HL-60 (cell line): ENCODE results near the gene PIP5KL1.

Experiments
- CTCF ChIP-seq: IDR thresholded peaks from one replicate; pipeline ENCODE4 v1.5.1; 2011; ENCODE audit warnings: low read length, control low read depth, inconsistent platforms; ENCODE audit not compliant: insufficient read depth
- TF ChIP-seq, protein P1 (sequence below): IDR thresholded peaks from 2 replicates; pipeline ENCODE4 v1.6.1; 2012; ENCODE audit warnings: low read depth; ENCODE audit not compliant: insufficient replicate concordance

GRCh38 chr9:127949827-127950512, 19.4 kb upstream of the PIP5KL1 start:
- no peak for TF ChIP-seq CTCF
- TF ChIP-seq, protein P1, sequence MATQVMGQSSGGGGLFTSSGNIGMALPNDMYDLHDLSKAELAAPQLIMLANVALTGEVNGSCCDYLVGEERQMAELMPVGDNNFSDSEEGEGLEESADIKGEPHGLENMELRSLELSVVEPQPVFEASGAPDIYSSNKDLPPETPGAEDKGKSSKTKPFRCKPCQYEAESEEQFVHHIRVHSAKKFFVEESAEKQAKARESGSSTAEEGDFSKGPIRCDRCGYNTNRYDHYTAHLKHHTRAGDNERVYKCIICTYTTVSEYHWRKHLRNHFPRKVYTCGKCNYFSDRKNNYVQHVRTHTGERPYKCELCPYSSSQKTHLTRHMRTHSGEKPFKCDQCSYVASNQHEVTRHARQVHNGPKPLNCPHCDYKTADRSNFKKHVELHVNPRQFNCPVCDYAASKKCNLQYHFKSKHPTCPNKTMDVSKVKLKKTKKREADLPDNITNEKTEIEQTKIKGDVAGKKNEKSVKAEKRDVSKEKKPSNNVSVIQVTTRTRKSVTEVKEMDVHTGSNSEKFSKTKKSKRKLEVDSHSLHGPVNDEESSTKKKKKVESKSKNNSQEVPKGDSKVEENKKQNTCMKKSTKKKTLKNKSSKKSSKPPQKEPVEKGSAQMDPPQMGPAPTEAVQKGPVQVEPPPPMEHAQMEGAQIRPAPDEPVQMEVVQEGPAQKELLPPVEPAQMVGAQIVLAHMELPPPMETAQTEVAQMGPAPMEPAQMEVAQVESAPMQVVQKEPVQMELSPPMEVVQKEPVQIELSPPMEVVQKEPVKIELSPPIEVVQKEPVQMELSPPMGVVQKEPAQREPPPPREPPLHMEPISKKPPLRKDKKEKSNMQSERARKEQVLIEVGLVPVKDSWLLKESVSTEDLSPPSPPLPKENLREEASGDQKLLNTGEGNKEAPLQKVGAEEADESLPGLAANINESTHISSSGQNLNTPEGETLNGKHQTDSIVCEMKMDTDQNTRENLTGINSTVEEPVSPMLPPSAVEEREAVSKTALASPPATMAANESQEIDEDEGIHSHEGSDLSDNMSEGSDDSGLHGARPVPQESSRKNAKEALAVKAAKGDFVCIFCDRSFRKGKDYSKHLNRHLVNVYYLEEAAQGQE, result no peak
